C4-2B (cell line): ENCODE measurements around the gene CIRBP.

ENCODE experiments used
- H3K27ac ChIP-seq: fragments of 450-650 bp; 2 replicates; pipeline ENCODE4 v1.5.1; 2017
- ZFX ChIP-seq: fragments of 450-650 bp; IDR thresholded peaks from 2 replicates; pipeline ENCODE4 v1.6.1; 2017
- TF ChIP-seq, protein P1 (sequence below): fragments of 450-650 bp; conservative IDR thresholded peaks from 2 replicates; pipeline ENCODE4 v1.5.1; 2017; ENCODE audit warnings: mild to moderate bottlenecking

Gene CIRBP

DNA sequence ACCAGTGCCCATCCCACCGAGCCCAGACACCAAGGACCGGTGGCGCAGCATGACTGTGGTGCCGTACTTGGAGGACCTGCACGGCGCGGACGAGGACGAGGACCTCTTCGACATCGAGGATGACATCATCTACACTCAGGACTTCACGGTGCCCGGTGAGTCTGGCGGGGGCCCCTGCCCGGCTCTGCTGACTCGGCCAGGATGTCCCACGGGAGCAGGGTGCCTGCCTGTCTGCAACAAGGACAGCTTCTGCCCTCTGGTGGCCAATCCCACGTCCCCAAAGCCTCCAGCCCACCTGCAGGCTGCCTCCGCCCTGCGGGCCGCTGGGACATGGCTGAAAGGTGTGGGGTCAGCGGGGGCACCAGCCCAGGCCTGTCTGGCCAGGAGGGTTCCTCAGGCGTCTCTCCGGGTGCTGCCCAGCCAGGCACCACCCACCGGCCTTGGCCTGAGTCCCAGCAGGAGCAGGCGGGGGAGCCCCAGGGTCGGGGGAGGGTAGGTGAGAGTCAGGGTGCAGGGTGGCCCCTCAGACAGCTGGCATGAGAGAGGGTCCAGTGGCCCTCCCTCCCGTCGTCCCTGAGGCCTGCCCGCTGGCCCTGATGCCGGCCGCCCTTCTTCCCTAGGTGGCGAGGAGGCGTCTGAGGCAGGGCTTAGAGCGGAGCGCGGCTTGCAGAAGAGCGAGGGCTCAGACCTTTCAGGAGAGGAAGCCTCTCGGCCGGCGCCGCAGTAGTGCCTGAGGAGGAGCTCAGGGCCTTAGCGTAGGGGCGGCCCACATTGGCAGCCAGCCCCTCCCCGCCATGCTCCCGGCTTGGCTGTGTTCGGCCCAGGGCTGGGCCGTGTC lies 45.9 kb upstream of the CIRBP start:
- H3K27ac ChIP-seq = no peak overlapping the region
- TF ChIP-seq, protein P1, sequence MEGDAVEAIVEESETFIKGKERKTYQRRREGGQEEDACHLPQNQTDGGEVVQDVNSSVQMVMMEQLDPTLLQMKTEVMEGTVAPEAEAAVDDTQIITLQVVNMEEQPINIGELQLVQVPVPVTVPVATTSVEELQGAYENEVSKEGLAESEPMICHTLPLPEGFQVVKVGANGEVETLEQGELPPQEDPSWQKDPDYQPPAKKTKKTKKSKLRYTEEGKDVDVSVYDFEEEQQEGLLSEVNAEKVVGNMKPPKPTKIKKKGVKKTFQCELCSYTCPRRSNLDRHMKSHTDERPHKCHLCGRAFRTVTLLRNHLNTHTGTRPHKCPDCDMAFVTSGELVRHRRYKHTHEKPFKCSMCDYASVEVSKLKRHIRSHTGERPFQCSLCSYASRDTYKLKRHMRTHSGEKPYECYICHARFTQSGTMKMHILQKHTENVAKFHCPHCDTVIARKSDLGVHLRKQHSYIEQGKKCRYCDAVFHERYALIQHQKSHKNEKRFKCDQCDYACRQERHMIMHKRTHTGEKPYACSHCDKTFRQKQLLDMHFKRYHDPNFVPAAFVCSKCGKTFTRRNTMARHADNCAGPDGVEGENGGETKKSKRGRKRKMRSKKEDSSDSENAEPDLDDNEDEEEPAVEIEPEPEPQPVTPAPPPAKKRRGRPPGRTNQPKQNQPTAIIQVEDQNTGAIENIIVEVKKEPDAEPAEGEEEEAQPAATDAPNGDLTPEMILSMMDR = peak; percentile 74
- TF ChIP-seq ZFX = no peak

- TF ChIP-seq, protein P1 = no peak
- TF ChIP-seq ZFX = no peak
- H3K27ac ChIP-seq = no peak overlapping the region
Observed at GRCh38 chr19:1224047-1224825, 44.9 kb upstream of the CIRBP start.

DNA sequence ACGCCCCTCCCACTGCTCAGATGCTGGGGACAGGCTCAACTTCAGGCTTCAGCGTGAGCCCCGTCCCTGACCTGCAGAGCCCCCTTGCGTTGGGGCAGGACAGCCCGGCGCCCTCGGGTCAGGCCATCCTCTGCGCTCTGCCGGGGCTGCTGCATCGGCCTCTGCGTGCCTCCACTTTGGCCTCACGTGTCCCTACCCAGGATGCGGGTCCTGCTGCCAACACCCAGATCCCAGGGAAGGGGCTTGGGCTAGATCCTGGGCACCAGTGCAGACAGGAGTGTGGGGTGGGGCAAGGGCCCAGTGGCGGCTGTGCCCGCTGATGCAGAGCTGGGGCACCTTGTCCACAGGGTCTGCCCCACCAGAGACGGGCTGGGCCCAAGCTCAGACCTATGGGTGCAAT lies 44.3 kb upstream of the CIRBP start:
- no peak overlapping the region for H3K27ac ChIP-seq
- TF ChIP-seq ZFX = no peak
- TF ChIP-seq, protein P1 = no peak

DNA sequence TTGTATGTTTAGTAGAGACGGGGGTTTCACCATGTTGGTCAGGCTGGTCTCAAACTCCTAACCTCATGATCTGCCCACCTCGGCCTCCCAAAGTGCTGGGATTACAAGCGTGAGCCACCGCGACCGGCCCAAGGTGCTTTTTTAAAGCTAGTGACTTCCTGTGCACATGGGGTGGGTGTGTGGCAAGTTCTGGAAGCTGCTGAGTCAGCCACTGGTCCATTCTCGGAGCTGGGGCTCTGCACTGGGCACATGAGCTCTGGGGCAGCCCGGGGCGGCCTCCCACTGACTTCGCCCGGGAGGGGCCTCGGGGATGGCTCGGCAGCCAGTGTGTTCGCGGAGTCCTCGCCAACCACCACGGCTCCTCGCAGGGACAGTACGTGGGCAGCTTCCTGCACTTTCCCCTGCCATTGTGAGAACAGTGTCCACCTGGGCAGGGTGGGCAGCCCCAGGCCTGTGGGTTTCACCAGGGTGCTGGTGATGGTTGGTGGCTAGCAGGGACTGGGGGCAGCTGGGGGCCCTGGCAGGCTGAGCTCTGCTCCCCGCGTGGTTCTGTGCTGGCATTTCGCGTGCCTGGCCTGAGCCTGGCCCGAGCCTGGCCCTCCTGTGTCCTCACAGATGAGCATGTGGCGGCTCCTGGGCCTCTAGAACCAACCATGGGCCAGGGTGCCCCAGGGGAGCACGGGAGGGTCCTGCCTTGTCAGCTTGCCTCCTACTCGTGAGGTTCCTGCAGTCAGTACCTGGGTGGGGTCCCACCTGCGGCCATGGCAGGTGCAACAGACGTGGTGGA lies 43.5 kb upstream of the CIRBP start:
- no peak overlapping the region for H3K27ac ChIP-seq
- no peak for TF ChIP-seq ZFX
- TF ChIP-seq, protein P1 = no peak

- no peak overlapping the region for H3K27ac ChIP-seq
- TF ChIP-seq ZFX = no peak
- TF ChIP-seq, protein P1 = no peak
Observed at GRCh38 chr19:1226227-1226518, 43.0 kb upstream of the CIRBP start.

GRCh38 chr19:1226522-1227303 lies 42.4 kb upstream of the CIRBP start:
- no peak for TF ChIP-seq ZFX
- TF ChIP-seq, protein P1 = no peak
- H3K27ac ChIP-seq = no peak overlapping the region
